ENCODE results near the gene HAUS7.

HAUS7 gene

GRCh38 chrX:153449368-153450113, 20.8 kb downstream of the HAUS7 start:
- no peak for DNase-seq (ENCODE audit: low spot score)
- no peak overlapping the region for H3K27ac ChIP-seq
- ChIA-PET CTCF (interaction anchor here (0.5 to 1.0 kb wide), 2 partner anchors 11 to 417 kb away, joined by 3 to 7 read pairs; no protein-coding TSS in a partner anchor), POLR2A (ENCODE audit: low non-redundant PET) (no interaction called here)
- no peak for TF ChIP-seq CTCF (conservative IDR thresholded peaks at IDR 0.05; ENCODE audit: low read depth)

GRCh38 chrX:153448556-153449367, 21.6 kb downstream of the HAUS7 start:
- CTCF ChIA-PET: interaction anchor here (0.5 kb wide), 1 partner anchor 416 kb away, joined by 3 read pairs; no protein-coding TSS in a partner anchor
- H3K27ac ChIP-seq: no peak overlapping the region
- TF ChIP-seq CTCF (conservative IDR thresholded peaks at IDR 0.05; ENCODE audit: low read depth): no peak
- peak; percentile 14 for DNase-seq (ENCODE audit: low spot score)
- POLR2A ChIA-PET (ENCODE audit: low non-redundant PET): no interaction called here

- DNase-seq (ENCODE audit: low spot score): no peak
- TF ChIP-seq CTCF (conservative IDR thresholded peaks at IDR 0.05; ENCODE audit: low read depth): no peak
- ChIA-PET POLR2A (ENCODE audit: low non-redundant PET) (no interaction called here), CTCF (no interaction called here)
- H3K27ac ChIP-seq: no peak overlapping the region
These were observed 22.8 kb downstream of the HAUS7 start for GRCh38 chrX:153447581-153447960.

- CTCF ChIA-PET: no interaction called here
- no peak for TF ChIP-seq CTCF (conservative IDR thresholded peaks at IDR 0.05; ENCODE audit: low read depth)
These were observed 23.3 kb downstream of the HAUS7 start for GRCh38 chrX:153446950-153447580.

GRCh38 chrX:153446636-153446936, 23.8 kb downstream of the HAUS7 start:
- no peak for DNase-seq (ENCODE audit: low spot score)
- H3K27ac ChIP-seq: no peak overlapping the region
- ChIA-PET POLR2A (ENCODE audit: low non-redundant PET) (no interaction called here), CTCF (no interaction called here)
- TF ChIP-seq CTCF (conservative IDR thresholded peaks at IDR 0.05; ENCODE audit: low read depth): no peak

More at GRCh38 chrX:153446950-153447580, 23.3 kb downstream of the HAUS7 start:
- no peak for DNase-seq (ENCODE audit: low spot score)
- POLR2A ChIA-PET (ENCODE audit: low non-redundant PET): no interaction called here
- no peak overlapping the region for H3K27ac ChIP-seq

GRCh38 chrX:153445856-153446635, 24.3 kb downstream of the HAUS7 start, which contains the start of gene TREX2:
Gene TREX2 (minus strand): TSS chrX:153446056. CDS start chrX:153445430, 626 bp downstream.
- DNase-seq (ENCODE audit: low spot score): no peak
- no peak within 1 kb of the TSS for H3K27ac ChIP-seq
- ChIA-PET CTCF (interaction anchor here (0.8 to 1.1 kb wide), 2 partner anchors 15 to 61 kb away, joined by 3 read pairs; no protein-coding TSS in a partner anchor), POLR2A (ENCODE audit: low non-redundant PET) (no interaction called here)
- TF ChIP-seq CTCF (conservative IDR thresholded peaks at IDR 0.05; ENCODE audit: low read depth): no peak

Measured in RWPE1 (cell line).